Endometrium (tissue), 2 donors: ENCODE measurements around the gene ARHGAP6.
"Not testable (repeated sequence)": the region's sequence is repeated elsewhere in the genome, so short reads cannot be mapped to it uniquely, and the experiment has no call there.

ENCODE experiments used
- FAIRE-seq: peaks from 2 replicates; lab custom pipeline; 2012; peaks lifted over from hg19 to GRCh38; lab: Jason Lieb, UNC
- donor health status: control.
- donor health status: control.

ARHGAP6 gene

GRCh38 chrX:11525685-11526084 is 140.0 kb downstream of the ARHGAP6 start:
- FAIRE-seq: no peak

GRCh38 chrX:11519234-11519633 is 146.5 kb downstream of the ARHGAP6 start:
- not testable (repeated sequence) for FAIRE-seq

DNA sequence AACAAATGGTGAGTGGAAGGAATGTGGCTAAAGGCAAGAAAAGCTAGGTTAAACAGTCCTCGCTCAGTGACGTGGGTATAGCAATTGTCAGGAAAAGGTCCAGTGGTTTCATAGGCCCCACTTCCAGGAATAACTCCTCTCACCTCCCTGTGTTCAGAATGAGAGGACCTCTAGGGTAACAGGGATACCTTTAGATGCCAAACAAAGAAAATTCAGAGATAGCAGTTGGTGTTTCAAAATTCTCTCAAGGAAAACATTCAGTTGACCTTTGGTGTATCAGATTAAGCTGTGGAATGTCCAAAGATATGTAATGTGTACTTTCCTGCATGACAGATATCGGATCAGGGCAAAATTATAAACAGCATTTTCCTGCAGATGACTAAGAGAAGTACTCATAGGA is 155.9 kb downstream of the ARHGAP6 start:
- FAIRE-seq: no peak

- no peak for FAIRE-seq
These were observed 161.5 kb downstream of the ARHGAP6 start for GRCh38 chrX:11504234-11504633.

- FAIRE-seq: no peak
These were observed 166.4 kb downstream of the ARHGAP6 start for GRCh38 chrX:11499076-11500044.

- FAIRE-seq: not testable (repeated sequence)
These were observed 174.3 kb downstream of the ARHGAP6 start for GRCh38 chrX:11491375-11491774.

GRCh38 chrX:11484290-11484689 is 181.4 kb downstream of the ARHGAP6 start:
- FAIRE-seq: no peak

GRCh38 chrX:11481035-11481434 is 184.7 kb downstream of the ARHGAP6 start:
- no peak for FAIRE-seq

DNA sequence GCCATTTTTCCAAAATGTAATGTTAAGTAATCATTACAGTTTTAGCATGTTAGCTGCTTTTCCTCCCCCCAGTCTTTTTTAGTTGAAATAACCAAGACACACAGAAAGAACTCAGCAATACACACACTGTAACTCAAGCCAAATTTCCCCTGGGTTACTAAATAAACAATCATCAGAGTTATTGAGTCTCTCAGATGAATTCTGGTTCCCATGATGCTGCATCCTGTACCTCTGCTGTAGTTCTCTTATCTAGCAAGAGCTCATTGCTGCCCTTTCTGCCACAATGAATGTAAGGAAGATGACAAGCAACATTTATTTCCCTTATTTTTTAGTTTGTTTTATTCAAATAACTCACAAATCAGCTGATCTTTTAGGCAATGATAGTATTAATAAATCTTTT is 185.1 kb downstream of the ARHGAP6 start:
- FAIRE-seq: no peak

GRCh38 chrX:11478911-11479310 is 186.8 kb downstream of the ARHGAP6 start:
- no peak for FAIRE-seq

GRCh38 chrX:11478026-11478425 is 187.7 kb downstream of the ARHGAP6 start:
- FAIRE-seq: no peak

DNA sequence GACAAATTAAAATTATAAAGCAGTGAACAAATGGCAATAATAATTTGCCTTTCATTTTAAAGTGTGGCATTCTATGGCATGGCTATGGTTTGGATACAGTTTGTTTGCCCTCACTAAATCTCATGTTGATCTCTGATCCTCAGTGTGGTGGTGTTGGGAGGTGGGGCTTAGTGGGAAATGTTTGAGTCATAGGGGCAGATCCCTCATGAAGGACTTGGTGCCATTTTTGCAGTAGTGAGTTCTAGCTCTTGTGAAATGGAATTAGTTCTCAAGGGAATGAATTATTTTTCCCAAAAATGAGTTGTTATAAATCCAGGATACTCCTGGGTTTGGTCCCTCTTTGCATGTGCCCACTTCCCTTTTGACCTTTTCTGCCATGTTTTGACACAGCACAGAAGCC is 191.1 kb downstream of the ARHGAP6 start:
- no peak for FAIRE-seq

DNA sequence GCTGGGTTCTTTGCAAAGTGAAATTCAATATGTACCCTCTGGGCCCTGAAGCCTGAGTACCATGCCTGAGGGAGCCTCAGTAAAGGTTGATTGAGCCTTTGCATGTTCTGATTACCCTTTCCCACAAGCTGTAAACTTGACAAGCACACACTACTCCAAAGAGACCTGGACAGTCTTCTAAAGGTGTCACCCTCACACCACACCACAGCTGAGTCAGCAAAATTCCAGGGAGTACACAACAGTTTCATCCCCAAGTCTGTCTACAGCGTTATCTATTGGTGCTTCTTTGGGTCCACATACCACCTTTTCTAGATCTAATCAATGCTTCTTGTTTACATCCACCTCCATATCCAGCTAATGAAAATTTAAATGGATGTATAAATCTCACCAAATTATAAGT is 191.7 kb downstream of the ARHGAP6 start:
- no peak for FAIRE-seq

- FAIRE-seq: no peak
These were observed 192.8 kb downstream of the ARHGAP6 start for GRCh38 chrX:11472879-11473278.

DNA sequence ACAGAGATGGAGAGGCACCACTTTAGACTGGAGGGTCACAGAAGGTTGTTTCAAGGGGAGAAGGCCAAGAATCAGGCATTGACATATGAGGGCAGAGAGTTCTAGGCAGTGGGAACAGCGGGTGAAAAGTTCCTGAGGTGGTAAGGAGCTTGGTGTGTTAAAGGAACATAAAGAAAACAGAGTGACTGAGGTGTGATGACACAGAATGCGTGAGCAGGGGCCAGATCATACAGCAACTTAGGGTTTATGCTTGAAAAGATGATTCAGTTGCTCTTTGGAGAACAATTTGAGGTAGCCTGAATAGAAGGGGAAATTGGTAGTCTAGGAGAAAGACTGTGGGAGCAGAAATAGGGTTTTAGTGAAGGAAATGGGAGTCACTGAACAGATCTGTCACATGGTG is 193.3 kb downstream of the ARHGAP6 start:
- no peak for FAIRE-seq

GRCh38 chrX:11470250-11470974 is 195.3 kb downstream of the ARHGAP6 start:
- no peak for FAIRE-seq

- FAIRE-seq: no peak
These were observed 199.9 kb downstream of the ARHGAP6 start for GRCh38 chrX:11465648-11466411.

DNA sequence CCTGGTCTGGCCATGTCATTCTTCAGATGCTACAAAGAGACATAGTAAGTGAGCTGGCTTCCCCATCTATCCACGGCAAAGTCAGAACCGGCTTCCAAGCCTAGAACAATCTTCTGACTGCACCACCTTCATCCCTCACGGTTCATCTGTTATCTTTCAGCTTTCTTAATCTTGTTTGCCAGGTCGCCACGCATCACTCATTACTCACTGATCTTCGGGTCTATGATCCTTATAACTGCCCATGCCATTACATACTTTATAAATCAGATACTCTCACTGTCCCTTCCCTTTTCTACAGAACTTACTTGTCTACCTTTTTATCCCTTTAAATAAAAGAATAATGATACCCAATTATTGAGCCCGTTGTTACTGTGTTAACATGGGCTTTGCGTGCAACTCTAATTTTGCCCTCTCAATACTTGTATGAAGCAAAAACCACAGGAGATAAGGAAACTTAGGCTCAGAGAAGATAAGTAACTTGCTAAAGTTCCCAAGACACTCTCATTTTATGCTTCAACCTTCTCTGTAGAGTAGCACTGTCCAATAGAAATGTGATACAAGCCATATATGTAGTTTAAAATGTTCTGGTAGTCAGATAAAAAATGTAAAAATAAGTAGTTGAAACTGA is 200.8 kb downstream of the ARHGAP6 start:
- FAIRE-seq: no peak

- FAIRE-seq: no peak
These were observed 201.3 kb downstream of the ARHGAP6 start for GRCh38 chrX:11464380-11464779.

GRCh38 chrX:11462648-11463047 is 203.1 kb downstream of the ARHGAP6 start:
- no peak for FAIRE-seq

DNA sequence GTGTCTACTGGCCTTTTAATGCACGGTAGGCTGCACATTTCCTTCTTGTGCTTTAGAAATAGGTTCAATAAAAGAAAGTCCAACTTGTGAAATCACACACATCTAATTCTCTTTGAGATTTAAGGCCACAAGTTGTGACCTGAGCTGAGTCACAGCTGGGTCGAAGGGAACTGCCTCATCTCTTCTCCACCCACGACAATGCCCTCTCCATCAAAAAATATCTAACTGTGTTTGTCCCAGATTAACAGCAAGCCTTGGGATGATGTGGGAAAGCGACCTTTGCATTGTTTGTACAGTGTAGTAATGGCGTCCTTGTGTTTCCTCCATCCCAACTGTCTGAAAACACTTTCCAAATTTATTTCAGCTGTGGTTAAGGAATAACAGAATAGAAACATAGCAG is 203.6 kb downstream of the ARHGAP6 start:
- FAIRE-seq: no peak
